Measurements from ENCODE around the gene CCDC43. TPM values are rescaled to one million over a fixed set of nuclear protein-coding genes. Genes with fewer than 3 reads are reported as not detected.
"Not testable (repeated sequence)": the region's sequence is repeated elsewhere in the genome, so short reads cannot be mapped to it uniquely, and the experiment has no call there.

The CCDC43 gene
- total and polyA plus RNA-seq, 4 donors, result 4.5 to 8.6 (median 6.7) TPM

DNA sequence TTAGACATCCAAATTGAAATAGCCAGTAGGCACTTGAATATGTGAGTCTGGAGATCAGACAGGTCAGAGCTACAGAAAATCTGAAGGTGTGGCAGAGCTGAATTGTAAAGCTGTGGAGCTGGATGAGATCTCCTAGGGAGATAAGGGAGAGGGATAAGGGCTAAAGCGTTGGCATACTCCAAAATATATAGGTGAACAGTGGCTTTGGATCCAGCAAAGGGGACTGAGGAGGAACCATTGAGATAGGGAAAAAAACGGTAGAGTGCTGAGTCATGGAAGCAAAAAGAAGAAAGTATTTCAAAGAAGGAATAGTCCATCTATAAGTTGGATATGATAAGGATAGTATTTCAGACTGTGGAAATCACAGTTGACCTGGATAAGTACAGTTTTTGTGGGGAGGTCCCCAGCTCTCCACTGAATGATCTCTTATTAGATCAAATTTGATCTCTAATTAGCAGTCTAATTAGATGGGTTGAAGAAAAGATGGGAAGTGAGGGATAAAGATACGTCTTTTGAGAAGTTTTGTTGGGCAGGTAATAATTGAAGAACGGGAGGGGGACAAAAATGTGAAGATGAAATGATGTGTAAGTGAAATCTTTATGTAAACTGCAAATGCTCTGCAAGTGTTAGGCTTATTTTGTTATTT, 18.3 kb upstream of the CCDC43 start:
- WGBS, result 37% methylated on average over 4 of the region's 4 CpGs
- TF ChIP-seq YY1 (IDR thresholded peaks at IDR 0.05) (no peak), JUND (IDR thresholded peaks at IDR 0.05) (no peak), HNF4G (IDR thresholded peaks at IDR 0.05) (no peak)
- TF ChIP-seq, protein P1, sequence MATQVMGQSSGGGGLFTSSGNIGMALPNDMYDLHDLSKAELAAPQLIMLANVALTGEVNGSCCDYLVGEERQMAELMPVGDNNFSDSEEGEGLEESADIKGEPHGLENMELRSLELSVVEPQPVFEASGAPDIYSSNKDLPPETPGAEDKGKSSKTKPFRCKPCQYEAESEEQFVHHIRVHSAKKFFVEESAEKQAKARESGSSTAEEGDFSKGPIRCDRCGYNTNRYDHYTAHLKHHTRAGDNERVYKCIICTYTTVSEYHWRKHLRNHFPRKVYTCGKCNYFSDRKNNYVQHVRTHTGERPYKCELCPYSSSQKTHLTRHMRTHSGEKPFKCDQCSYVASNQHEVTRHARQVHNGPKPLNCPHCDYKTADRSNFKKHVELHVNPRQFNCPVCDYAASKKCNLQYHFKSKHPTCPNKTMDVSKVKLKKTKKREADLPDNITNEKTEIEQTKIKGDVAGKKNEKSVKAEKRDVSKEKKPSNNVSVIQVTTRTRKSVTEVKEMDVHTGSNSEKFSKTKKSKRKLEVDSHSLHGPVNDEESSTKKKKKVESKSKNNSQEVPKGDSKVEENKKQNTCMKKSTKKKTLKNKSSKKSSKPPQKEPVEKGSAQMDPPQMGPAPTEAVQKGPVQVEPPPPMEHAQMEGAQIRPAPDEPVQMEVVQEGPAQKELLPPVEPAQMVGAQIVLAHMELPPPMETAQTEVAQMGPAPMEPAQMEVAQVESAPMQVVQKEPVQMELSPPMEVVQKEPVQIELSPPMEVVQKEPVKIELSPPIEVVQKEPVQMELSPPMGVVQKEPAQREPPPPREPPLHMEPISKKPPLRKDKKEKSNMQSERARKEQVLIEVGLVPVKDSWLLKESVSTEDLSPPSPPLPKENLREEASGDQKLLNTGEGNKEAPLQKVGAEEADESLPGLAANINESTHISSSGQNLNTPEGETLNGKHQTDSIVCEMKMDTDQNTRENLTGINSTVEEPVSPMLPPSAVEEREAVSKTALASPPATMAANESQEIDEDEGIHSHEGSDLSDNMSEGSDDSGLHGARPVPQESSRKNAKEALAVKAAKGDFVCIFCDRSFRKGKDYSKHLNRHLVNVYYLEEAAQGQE (IDR thresholded peaks at IDR 0.05), result no peak
- H3K4me3 ChIP-seq (ENCODE audit: low read depth in 1 of 3, low read length in 3 of 3), result peak overlapping the region; percentile 74 to 96 (median 95)
- H3K36me3 ChIP-seq (ENCODE audit: control insufficient read depth in 4 of 4, insufficient read depth in 3 of 4, low read depth in 1 of 4, low read length in 3 of 4), result no peaks in the 10 kb centered on the region
- H3K27ac ChIP-seq (ENCODE audit: low read depth in 1 of 2, low read length in 2 of 2), result peak overlapping the region in 1 of 2 donors; percentile 32
- peak overlapping the region in 1 of 2 donors; percentile 29 for H3K9ac ChIP-seq (ENCODE audit: low read depth in 1 of 2, low read length in 2 of 2)
- H3K4me1 ChIP-seq (ENCODE audit: control insufficient read depth in 4 of 4, insufficient read depth in 4 of 4, low read length in 3 of 4), result peaks cover 5 to 18% (median 13%) of the 10 kb centered on the region in 4 donors
- DNase-seq (ENCODE audit: low spot score), result no peak
- no peaks in the 10 kb centered on the region for H3K9me3 ChIP-seq (ENCODE audit: control insufficient read depth in 4 of 4, low read length in 3 of 4)
- no peaks in the 10 kb centered on the region for H3K27me3 ChIP-seq (ENCODE audit: control insufficient read depth in 4 of 4, insufficient read depth in 4 of 4, low read length in 3 of 4)

DNA sequence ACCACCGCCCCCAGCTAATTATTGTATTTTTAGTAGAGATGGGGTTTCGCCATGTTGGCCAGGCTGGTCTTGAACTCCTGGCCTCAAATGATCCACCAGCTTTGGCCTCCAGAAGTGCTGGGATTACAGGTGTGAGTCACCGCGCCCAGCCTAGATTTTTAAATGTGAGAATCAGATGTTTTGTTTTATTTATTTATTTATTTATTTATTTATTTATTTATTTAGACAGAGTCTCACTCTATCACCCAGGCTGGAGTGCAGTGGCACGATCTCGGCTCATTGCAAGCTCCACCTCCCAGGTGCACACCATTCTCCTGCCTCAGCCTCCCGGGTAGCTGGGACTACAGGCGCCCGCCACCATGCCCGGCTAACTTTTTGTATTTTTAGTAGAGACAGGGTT, 10.7 kb upstream of the CCDC43 start:
- WGBS, result 91% methylated on average over 10 of the region's 10 CpGs
- H3K27me3 ChIP-seq (ENCODE audit: control insufficient read depth in 4 of 4, insufficient read depth in 4 of 4, low read length in 3 of 4); H3K36me3 ChIP-seq (ENCODE audit: control insufficient read depth in 4 of 4, insufficient read depth in 3 of 4, low read depth in 1 of 4, low read length in 3 of 4): not testable (repeated sequence)

DNA sequence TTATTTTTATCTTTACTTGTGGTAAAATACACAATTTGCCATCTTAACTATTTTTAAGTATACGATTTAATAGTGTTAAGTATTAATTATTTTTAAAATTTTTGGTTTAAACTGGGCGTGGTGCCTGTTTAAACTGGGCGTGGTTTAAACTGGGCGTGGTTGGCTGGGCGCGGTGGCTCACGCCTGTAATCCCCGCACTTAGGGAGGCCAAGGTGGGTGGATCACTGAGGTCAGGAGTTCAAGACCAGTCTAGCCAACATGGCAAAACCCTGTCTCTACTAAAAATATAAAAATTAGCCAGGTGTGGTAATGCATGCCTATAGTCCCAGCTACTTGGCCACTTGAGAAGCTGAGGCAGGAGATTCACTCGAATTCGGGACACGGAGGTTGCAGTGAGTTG, 4.0 kb upstream of the CCDC43 start:
- DNase-seq (ENCODE audit: low spot score), result no peak
- TF ChIP-seq RAD21 (IDR thresholded peaks at IDR 0.05), result no peak
- no peak for TF ChIP-seq EGR1 (IDR thresholded peaks at IDR 0.05; ENCODE audit: low read depth in 2 of 2)
- no peak for TF ChIP-seq SP1 (IDR thresholded peaks at IDR 0.05)
- TF ChIP-seq, protein P2, sequence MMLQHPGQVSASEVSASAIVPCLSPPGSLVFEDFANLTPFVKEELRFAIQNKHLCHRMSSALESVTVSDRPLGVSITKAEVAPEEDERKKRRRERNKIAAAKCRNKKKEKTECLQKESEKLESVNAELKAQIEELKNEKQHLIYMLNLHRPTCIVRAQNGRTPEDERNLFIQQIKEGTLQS (IDR thresholded peaks at IDR 0.05), result no peak
- TF ChIP-seq TAF1 (conservative IDR thresholded peaks at IDR 0.05), result no peak
- TF ChIP-seq HNF4A (conservative IDR thresholded peaks at IDR 0.05), result no peak
- TF ChIP-seq, protein P3, sequence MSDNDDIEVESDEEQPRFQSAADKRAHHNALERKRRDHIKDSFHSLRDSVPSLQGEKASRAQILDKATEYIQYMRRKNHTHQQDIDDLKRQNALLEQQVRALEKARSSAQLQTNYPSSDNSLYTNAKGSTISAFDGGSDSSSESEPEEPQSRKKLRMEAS (IDR thresholded peaks at IDR 0.05), result no peak
- TF ChIP-seq, protein P4, sequence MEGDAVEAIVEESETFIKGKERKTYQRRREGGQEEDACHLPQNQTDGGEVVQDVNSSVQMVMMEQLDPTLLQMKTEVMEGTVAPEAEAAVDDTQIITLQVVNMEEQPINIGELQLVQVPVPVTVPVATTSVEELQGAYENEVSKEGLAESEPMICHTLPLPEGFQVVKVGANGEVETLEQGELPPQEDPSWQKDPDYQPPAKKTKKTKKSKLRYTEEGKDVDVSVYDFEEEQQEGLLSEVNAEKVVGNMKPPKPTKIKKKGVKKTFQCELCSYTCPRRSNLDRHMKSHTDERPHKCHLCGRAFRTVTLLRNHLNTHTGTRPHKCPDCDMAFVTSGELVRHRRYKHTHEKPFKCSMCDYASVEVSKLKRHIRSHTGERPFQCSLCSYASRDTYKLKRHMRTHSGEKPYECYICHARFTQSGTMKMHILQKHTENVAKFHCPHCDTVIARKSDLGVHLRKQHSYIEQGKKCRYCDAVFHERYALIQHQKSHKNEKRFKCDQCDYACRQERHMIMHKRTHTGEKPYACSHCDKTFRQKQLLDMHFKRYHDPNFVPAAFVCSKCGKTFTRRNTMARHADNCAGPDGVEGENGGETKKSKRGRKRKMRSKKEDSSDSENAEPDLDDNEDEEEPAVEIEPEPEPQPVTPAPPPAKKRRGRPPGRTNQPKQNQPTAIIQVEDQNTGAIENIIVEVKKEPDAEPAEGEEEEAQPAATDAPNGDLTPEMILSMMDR (IDR thresholded peaks at IDR 0.05; ENCODE audit: low read depth, low read length, missing input control), result no peak
- TF ChIP-seq, protein P5, sequence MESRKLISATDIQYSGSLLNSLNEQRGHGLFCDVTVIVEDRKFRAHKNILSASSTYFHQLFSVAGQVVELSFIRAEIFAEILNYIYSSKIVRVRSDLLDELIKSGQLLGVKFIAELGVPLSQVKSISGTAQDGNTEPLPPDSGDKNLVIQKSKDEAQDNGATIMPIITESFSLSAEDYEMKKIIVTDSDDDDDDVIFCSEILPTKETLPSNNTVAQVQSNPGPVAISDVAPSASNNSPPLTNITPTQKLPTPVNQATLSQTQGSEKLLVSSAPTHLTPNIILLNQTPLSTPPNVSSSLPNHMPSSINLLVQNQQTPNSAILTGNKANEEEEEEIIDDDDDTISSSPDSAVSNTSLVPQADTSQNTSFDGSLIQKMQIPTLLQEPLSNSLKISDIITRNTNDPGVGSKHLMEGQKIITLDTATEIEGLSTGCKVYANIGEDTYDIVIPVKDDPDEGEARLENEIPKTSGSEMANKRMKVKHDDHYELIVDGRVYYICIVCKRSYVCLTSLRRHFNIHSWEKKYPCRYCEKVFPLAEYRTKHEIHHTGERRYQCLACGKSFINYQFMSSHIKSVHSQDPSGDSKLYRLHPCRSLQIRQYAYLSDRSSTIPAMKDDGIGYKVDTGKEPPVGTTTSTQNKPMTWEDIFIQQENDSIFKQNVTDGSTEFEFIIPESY (IDR thresholded peaks at IDR 0.05), result no peak
- TF ChIP-seq FOXA2 (IDR thresholded peaks at IDR 0.05), result no peak
- TF ChIP-seq RXRA (IDR thresholded peaks at IDR 0.05), result no peak
- TF ChIP-seq NR2F2 (IDR thresholded peaks at IDR 0.05), result no peak
- TF ChIP-seq FOXA1 (IDR thresholded peaks at IDR 0.05), result no peak
- TF ChIP-seq HNF4G (IDR thresholded peaks at IDR 0.05), result no peak
- TF ChIP-seq JUND (IDR thresholded peaks at IDR 0.05), result no peak
- TF ChIP-seq GABPA (IDR thresholded peaks at IDR 0.05 in 1 of 2, conservative IDR thresholded peaks at IDR 0.05 in 1 of 2), result no peak
- Histone ChIP-seq H3K4me3 (ENCODE audit: low read depth in 1 of 3, low read length in 3 of 3) (no peak overlapping the region), H3K27me3 (ENCODE audit: control insufficient read depth in 4 of 4, insufficient read depth in 4 of 4, low read length in 3 of 4) (no peaks in the 10 kb centered on the region), H3K27ac (ENCODE audit: low read depth in 1 of 2, low read length in 2 of 2) (no peak overlapping the region), H3K36me3 (ENCODE audit: control insufficient read depth in 4 of 4, insufficient read depth in 3 of 4, low read depth in 1 of 4, low read length in 3 of 4) (no peaks in the 10 kb centered on the region), H3K9me3 (ENCODE audit: control insufficient read depth in 4 of 4, low read length in 3 of 4) (no peaks in the 10 kb centered on the region), H3K9ac (ENCODE audit: low read depth in 1 of 2, low read length in 2 of 2) (no peak overlapping the region), H3K4me1 (ENCODE audit: control insufficient read depth in 4 of 4, insufficient read depth in 4 of 4, low read length in 3 of 4) (peaks cover 3 to 20% (median 15%) of the 10 kb centered on the region in 4 donors)
- 73% methylated on average over 11 of the region's 11 CpGs for WGBS

More for the DNA sequence above, 10.7 kb upstream of the CCDC43 start:
- H3K4me3 ChIP-seq (ENCODE audit: low read depth in 1 of 3, low read length in 3 of 3); H3K9ac ChIP-seq (ENCODE audit: low read depth in 1 of 2, low read length in 2 of 2); H3K4me1 ChIP-seq (ENCODE audit: control insufficient read depth in 4 of 4, insufficient read depth in 4 of 4, low read length in 3 of 4); H3K9me3 ChIP-seq (ENCODE audit: control insufficient read depth in 4 of 4, low read length in 3 of 4); DNase-seq (ENCODE audit: low spot score); H3K27ac ChIP-seq (ENCODE audit: low read depth in 1 of 2, low read length in 2 of 2): not testable (repeated sequence)
